Astrocyte (in vitro differentiated cells and primary cell): Measurements from ENCODE around the gene GFRA4. TPM values are rescaled to one million over a fixed set of nuclear protein-coding genes. Genes with fewer than 3 reads are reported as not detected.
"Not testable (repeated sequence)": the region's sequence is repeated elsewhere in the genome, so short reads cannot be mapped to it uniquely, and the experiment has no call there.

Source experiments
- DNase-seq: peaks from one replicate; pipeline ENCODE4 v3.0.0-alpha.2; 2010; ENCODE audit warnings: low read depth
- FAIRE-seq: peaks from 2 replicates; lab custom pipeline; 2011; peaks lifted over from hg19 to GRCh38; lab: Jason Lieb, UNC
- H2AFZ ChIP-seq: 2 replicates; pipeline ENCODE4 v1.6.0; 2012; ENCODE audit warnings: low read depth, low read length, inconsistent platforms
- H3K27ac ChIP-seq: 2 replicates; pipeline ENCODE4 v1.5.1; 2011; ENCODE audit warnings: low read depth, low read length, inconsistent platforms
- H3K27me3 ChIP-seq: 2 replicates; pipeline ENCODE4 v1.6.0; 2011; ENCODE audit warnings: low read length, inconsistent platforms; ENCODE audit not compliant: insufficient read depth
- H3K36me3 ChIP-seq: 2 replicates; pipeline ENCODE4 v1.5.1; 2011; ENCODE audit warnings: low read length, inconsistent platforms; ENCODE audit not compliant: insufficient read depth
- H3K4me1 ChIP-seq: 2 replicates; pipeline ENCODE4 v1.5.1; 2011; ENCODE audit warnings: low read length, inconsistent platforms; ENCODE audit not compliant: insufficient read depth
- H3K4me2 ChIP-seq: 2 replicates; pipeline ENCODE4 v1.6.0; 2012; ENCODE audit warnings: low read length, inconsistent platforms
- H3K4me3 ChIP-seq: 2 replicates; pipeline ENCODE4 v1.5.1; 2011; ENCODE audit warnings: low read depth, mild to moderate bottlenecking, low read length, inconsistent platforms; ENCODE audit not compliant: insufficient read depth
- H3K79me2 ChIP-seq: 2 replicates; pipeline ENCODE4 v1.6.0; 2012; ENCODE audit warnings: mild to moderate bottlenecking, low read length, inconsistent platforms; ENCODE audit not compliant: insufficient read depth
- H3K9ac ChIP-seq: 2 replicates; pipeline ENCODE4 v1.6.0; 2012; ENCODE audit warnings: mild to moderate bottlenecking, low read length, inconsistent platforms
- H3K9me3 ChIP-seq: 2 replicates; pipeline ENCODE4 v1.5.1; 2012; ENCODE audit warnings: low read depth, mild to moderate bottlenecking, low read length, inconsistent platforms; ENCODE audit not compliant: insufficient read depth
- H4K20me1 ChIP-seq: 2 replicates; pipeline ENCODE4 v1.6.0; 2012; ENCODE audit warnings: low read length, inconsistent platforms; ENCODE audit not compliant: insufficient read depth
- H3K27ac Mint-ChIP-seq: one replicate; pipeline ENCODE4 v1.8.0; 2021; ENCODE audit warnings: mild to moderate bottlenecking, mixed read lengths; ENCODE audit not compliant: unreplicated experiment
- H3K27me3 Mint-ChIP-seq: one replicate; pipeline ENCODE4 v1.8.0; 2021; ENCODE audit warnings: low read depth, mixed read lengths; ENCODE audit not compliant: unreplicated experiment
- H3K36me3 Mint-ChIP-seq: one replicate; pipeline ENCODE4 v1.8.0; 2021; ENCODE audit warnings: low read depth, mixed read lengths; ENCODE audit not compliant: unreplicated experiment
- H3K4me1 Mint-ChIP-seq: one replicate; pipeline ENCODE4 v1.8.0; 2021; ENCODE audit warnings: low read depth, mixed read lengths; ENCODE audit not compliant: unreplicated experiment
- H3K4me3 Mint-ChIP-seq: one replicate; pipeline ENCODE4 v1.8.0; 2021; ENCODE audit warnings: mild to moderate bottlenecking, moderate library complexity, mixed read lengths; ENCODE audit not compliant: unreplicated experiment
- H3K9me3 Mint-ChIP-seq: one replicate; pipeline ENCODE4 v1.8.0; 2021; ENCODE audit warnings: mild to moderate bottlenecking, mixed read lengths; ENCODE audit not compliant: unreplicated experiment
- EZH2 ChIP-seq: IDR thresholded peaks from 2 replicates; pipeline ENCODE4 v1.6.1; 2012; ENCODE audit warnings: mild to moderate bottlenecking, low read length, inconsistent platforms; ENCODE audit not compliant: insufficient read depth
- total RNA-seq: library from RNA; stranded (reverse); gene quantifications from 2 replicates; pipeline ENCODE4 v1.2.1, GENCODE V29; 2021
- TF ChIP-seq, protein P1 (sequence below): IDR thresholded peaks from 2 replicates; pipeline ENCODE4 v1.5.1; 2011; ENCODE audit warnings: low read depth, mild to moderate bottlenecking, inconsistent platforms, low read length, moderate library complexity; ENCODE audit not compliant: insufficient read depth

The GFRA4 gene
- total RNA-seq, 1 donor from 2014 or later = not detected

DNA sequence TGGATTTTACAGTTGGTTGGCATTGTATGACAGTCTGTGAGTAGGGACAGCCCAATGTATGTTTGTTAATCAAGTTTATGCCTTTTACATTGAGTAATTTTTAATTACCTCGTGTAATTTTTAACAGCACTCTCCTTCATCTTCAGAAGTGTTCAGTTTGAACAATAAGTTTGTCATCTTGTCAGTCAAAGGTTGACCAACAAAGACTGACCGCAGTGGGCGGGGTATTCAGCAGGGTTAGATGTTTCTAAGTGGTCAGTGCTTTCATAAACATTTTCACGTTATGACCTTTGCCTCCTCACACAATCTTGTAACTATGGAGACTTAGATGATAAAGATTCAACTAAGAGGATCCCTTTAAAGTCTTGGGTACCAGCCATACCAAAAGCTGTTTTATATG is 40.8 kb downstream of the GFRA4 start:
- H3K27ac ChIP-seq = no peak overlapping the region
- Mint-ChIP-seq H3K27ac (no peak overlapping the region), H3K36me3 (peaks cover 8% of the 10 kb centered on the region)

DNA sequence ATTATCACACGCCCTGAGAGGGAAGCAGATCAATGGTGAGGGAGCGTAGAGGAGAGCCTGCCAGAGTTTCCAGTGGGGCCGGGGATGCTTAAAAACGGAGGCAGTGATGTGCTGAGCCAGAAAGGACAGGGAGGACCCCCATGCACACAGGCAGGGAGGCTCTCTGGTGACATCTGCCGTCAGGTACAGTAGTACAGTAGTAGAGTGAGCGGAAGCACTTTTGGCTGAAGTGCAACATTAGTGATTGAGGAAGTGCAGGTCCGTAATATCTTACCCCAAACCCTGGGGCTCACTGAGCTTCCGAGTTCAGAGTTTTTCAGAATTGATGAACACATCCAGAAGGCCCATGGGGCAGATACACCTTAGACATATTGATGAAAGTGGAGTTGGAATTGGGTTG is 42.1 kb downstream of the GFRA4 start:
- Mint-ChIP-seq H3K36me3 (peaks cover 7% of the 10 kb centered on the region), H3K9me3 (no peaks in the 10 kb centered on the region), H3K27ac (no peak overlapping the region), H3K27me3 (no peaks in the 10 kb centered on the region), H3K4me3 (no peak overlapping the region), H3K4me1 (peaks cover 5% of the 10 kb centered on the region)
- Histone ChIP-seq H3K9ac (no peak overlapping the region), H3K4me2 (no peak overlapping the region), H2AFZ (no peak overlapping the region), H3K4me3 (no peak overlapping the region), H3K27ac (no peak overlapping the region), H3K79me2 (no peaks in the 10 kb centered on the region), H3K36me3 (no peaks in the 10 kb centered on the region), H3K4me1 (no peaks in the 10 kb centered on the region), H3K9me3 (no peaks in the 10 kb centered on the region), H4K20me1 (peaks cover 5% of the 10 kb centered on the region), H3K27me3 (no peaks in the 10 kb centered on the region)
- FAIRE-seq = no peak
- TF ChIP-seq EZH2 = no peak
- TF ChIP-seq, protein P1, sequence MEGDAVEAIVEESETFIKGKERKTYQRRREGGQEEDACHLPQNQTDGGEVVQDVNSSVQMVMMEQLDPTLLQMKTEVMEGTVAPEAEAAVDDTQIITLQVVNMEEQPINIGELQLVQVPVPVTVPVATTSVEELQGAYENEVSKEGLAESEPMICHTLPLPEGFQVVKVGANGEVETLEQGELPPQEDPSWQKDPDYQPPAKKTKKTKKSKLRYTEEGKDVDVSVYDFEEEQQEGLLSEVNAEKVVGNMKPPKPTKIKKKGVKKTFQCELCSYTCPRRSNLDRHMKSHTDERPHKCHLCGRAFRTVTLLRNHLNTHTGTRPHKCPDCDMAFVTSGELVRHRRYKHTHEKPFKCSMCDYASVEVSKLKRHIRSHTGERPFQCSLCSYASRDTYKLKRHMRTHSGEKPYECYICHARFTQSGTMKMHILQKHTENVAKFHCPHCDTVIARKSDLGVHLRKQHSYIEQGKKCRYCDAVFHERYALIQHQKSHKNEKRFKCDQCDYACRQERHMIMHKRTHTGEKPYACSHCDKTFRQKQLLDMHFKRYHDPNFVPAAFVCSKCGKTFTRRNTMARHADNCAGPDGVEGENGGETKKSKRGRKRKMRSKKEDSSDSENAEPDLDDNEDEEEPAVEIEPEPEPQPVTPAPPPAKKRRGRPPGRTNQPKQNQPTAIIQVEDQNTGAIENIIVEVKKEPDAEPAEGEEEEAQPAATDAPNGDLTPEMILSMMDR = no peak
- DNase-seq = no peak

More for the DNA sequence above, 40.8 kb downstream of the GFRA4 start:
- Mint-ChIP-seq H3K9me3 (no peaks in the 10 kb centered on the region), H3K27me3 (no peaks in the 10 kb centered on the region), H3K4me1 (no peaks in the 10 kb centered on the region), H3K4me3 (no peak overlapping the region)
- Histone ChIP-seq H4K20me1 (no peaks in the 10 kb centered on the region), H3K4me3 (no peak overlapping the region), H3K79me2 (no peaks in the 10 kb centered on the region), H3K4me2 (no peak overlapping the region), H3K9ac (no peak overlapping the region), H3K4me1 (no peaks in the 10 kb centered on the region), H3K36me3 (no peaks in the 10 kb centered on the region), H2AFZ (no peak overlapping the region), H3K9me3 (no peaks in the 10 kb centered on the region), H3K27me3 (no peaks in the 10 kb centered on the region)
- TF ChIP-seq, protein P1 = no peak
- no peak for TF ChIP-seq EZH2
- DNase-seq (no peak), FAIRE-seq (no peak)

DNA sequence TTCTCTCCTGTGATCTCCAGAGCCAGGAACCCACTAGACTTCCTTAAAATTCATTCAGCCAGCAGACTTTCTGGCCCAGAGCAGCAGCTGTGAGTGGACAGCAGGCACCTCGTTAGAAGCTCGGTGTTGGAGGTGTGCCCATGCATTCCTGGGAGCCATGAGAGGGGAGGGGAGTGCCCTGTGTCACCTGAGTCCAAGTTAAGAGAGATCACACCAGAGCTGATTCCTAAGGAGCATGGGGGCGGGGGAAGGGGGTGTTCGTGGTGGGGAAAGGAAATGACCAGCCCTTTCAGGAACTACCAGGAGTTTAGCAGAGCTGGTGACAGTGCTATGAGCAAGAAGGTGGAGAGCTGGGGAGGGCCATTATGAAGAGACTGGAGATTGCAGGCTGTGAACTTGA is 46.9 kb downstream of the GFRA4 start:
- Histone ChIP-seq H3K4me2 (no peak overlapping the region), H3K4me3 (no peak overlapping the region), H4K20me1 (peaks cover 5% of the 10 kb centered on the region), H3K9me3 (no peaks in the 10 kb centered on the region), H3K4me1 (no peaks in the 10 kb centered on the region), H3K36me3 (no peaks in the 10 kb centered on the region), H3K79me2 (no peaks in the 10 kb centered on the region), H3K9ac (no peak overlapping the region), H2AFZ (no peak overlapping the region), H3K27ac (no peak overlapping the region), H3K27me3 (no peaks in the 10 kb centered on the region)
- no peak overlapping the region for H3K4me3 Mint-ChIP-seq
- H3K27ac Mint-ChIP-seq = peak overlapping the region; percentile 10
- FAIRE-seq (no peak), DNase-seq (peak; percentile 52)
- H3K4me1 Mint-ChIP-seq = peaks cover 18% of the 10 kb centered on the region
- H3K9me3 Mint-ChIP-seq = no peaks in the 10 kb centered on the region
- H3K36me3 Mint-ChIP-seq = peaks cover 10% of the 10 kb centered on the region
- TF ChIP-seq, protein P1 = no peak
- no peak for TF ChIP-seq EZH2
- no peaks in the 10 kb centered on the region for H3K27me3 Mint-ChIP-seq

DNA sequence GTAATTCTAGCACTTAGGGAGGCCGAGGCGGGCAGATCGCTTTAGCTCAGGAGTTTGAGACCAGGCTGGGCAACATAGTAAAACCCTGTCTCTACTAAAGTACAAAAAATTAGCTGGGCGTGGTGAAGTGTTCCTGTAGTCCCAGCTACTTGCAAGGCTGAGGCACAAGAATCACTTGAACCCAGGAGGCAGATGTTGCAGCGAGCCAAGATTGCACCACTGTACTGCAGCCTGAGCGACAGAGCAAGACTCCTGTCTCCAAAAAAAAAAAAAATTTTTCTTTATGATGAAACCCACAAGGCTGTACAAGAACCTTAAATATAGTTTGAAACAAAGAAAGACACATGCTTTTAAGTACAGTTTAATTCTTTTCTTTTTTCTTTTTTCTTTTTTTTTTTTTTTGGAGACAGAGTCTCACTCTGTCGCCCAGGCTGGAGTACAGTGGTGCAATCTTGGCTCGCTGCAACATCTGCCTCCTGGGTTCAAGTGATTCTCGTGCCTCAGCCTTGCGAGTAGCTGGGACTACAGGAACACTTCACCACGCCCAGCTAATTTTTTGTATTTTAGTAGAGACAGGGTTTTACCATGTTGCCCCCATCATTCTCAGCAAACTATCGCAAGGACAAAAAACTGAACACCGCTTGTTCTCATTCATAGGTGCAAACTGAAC is 47.9 kb downstream of the GFRA4 start:
- not testable (repeated sequence) for H3K9me3 ChIP-seq, H3K4me1 ChIP-seq, H3K27ac ChIP-seq, H3K79me2 ChIP-seq, H3K36me3 ChIP-seq, H2AFZ ChIP-seq, DNase-seq, H3K9ac ChIP-seq, H3K27me3 ChIP-seq, FAIRE-seq, H3K27ac Mint-ChIP-seq, H3K9me3 Mint-ChIP-seq, H3K4me3 Mint-ChIP-seq, H3K36me3 Mint-ChIP-seq, H3K4me3 ChIP-seq, H3K4me2 ChIP-seq, H3K27me3 Mint-ChIP-seq, H4K20me1 ChIP-seq
- H3K4me1 Mint-ChIP-seq = peaks cover 18% of the 10 kb centered on the region
